HG02798 (cell line): Measurements from ENCODE around the gene PPP1R1C.

Source experiments
- ATAC-seq: cut with Tn5 transposase; IDR thresholded peaks from one replicate; pipeline ENCODE4 v1.9.1; 2021; ENCODE audit warnings: mild to moderate bottlenecking; ENCODE audit not compliant: unreplicated experiment, poor library complexity

Gene PPP1R1C

DNA sequence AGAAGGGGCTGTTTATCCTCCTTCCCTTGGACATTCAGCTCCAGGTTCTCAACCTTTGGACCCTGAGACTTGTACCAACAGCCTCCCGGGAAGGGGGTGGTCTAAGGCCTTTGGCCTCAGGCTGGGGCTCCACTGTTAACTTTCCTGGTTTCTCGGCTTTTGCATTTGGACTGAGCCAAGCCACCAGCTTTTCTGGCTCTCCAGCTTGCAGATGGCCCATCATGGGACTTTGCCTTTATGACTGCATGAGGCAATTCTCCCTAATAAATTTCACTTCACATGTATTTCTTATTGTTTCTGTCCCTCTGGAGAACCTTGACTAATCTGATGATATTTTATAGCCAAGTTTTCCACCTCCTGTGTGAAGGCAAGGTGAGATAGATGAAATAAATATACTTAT lies 180.8 kb downstream of the PPP1R1C start:
- no peak for ATAC-seq

DNA sequence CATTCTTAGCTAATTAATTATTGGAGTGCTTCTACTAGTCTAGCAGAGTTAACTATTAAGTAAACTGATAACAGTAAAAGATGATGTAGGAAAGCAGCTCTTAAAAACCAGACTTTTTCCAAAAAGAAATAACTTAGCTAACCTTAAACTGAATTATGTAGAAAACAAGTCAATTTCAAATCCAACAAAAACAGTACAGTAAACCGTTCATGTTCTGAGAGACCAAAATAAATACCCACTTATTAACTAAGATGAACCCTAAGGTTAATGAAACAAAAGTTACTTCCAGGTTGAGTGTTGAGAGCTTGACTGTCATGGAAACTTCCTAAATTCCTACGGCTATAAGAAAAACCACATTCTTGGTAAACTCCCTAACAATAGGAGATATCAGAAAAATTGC lies 181.2 kb downstream of the PPP1R1C start:
- ATAC-seq = no peak
